ENCODE data around the gene TM4SF1. TPM values are rescaled to one million over a fixed set of nuclear protein-coding genes. Genes with fewer than 3 reads are reported as not detected.

TM4SF1 gene
- total RNA-seq, 1 donor from 2014 or later: 28.9 TPM

DNA sequence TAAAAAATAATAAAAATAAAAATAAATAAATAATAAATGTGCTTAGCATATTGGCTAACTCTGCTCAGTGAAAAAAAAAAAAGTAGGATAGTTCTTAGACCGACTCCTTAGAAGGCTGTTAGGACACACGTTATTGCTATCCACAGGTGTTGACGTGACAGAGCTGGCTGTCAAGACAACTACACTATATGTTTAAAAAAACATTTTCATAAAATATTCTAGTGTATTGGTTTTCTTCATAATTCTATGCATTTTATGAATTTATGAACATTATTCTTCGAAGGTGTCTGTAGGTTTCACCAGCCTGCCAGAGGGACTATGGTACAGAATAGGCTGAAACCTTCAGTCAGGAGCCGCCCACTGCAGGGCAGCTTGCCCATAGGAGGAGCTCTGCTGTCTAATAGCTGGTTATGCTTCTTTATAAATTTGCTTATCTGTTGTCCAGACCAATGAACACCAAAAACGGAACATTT, 9.2 kb downstream of the TM4SF1 start:
- Histone ChIP-seq H3K27me3 (ENCODE audit: insufficient read depth, low read length) (no peaks in the 10 kb centered on the region), H3K9me3 (ENCODE audit: insufficient read depth, low read depth, low read length) (no peaks in the 10 kb centered on the region), H3K4me2 (ENCODE audit: low read length) (no peak overlapping the region), H3K79me2 (ENCODE audit: insufficient read depth, low read length) (no peaks in the 10 kb centered on the region), H3K4me3 (ENCODE audit: insufficient read depth, low read depth, low read length) (no peak overlapping the region), H3K27ac (ENCODE audit: low read depth, low read length) (no peak overlapping the region), H3K4me1 (ENCODE audit: insufficient read depth, low read length) (peaks cover 20% of the 10 kb centered on the region), H2AFZ (ENCODE audit: low read depth, low read length) (no peak overlapping the region), H3K36me3 (ENCODE audit: insufficient read depth, low read length) (peaks cover 29% of the 10 kb centered on the region), H3K9ac (ENCODE audit: low read length) (no peak overlapping the region), H4K20me1 (ENCODE audit: insufficient read depth, low read length) (peaks cover 5% of the 10 kb centered on the region)
- no peak for DNase-seq (ENCODE audit: low read depth)
- FAIRE-seq: no peak
- no peaks in the 10 kb centered on the region for H3K9me3 Mint-ChIP-seq (ENCODE audit: unreplicated experiment)
- H3K4me3 Mint-ChIP-seq (ENCODE audit: unreplicated experiment): no peak overlapping the region
- H3K27me3 Mint-ChIP-seq (ENCODE audit: low read depth, unreplicated experiment): no peaks in the 10 kb centered on the region
- no peaks in the 10 kb centered on the region for H3K36me3 Mint-ChIP-seq (ENCODE audit: low read depth, unreplicated experiment)
- TF ChIP-seq CTCF (IDR thresholded peaks at IDR 0.05; ENCODE audit: insufficient read depth, low read depth, low read length): no peak
- TF ChIP-seq EZH2 (IDR thresholded peaks at IDR 0.05; ENCODE audit: insufficient read depth, low read length): no peak
- no peak overlapping the region for H3K27ac Mint-ChIP-seq (ENCODE audit: unreplicated experiment)
- peaks cover 23% of the 10 kb centered on the region for H3K4me1 Mint-ChIP-seq (ENCODE audit: low read depth, unreplicated experiment)

DNA sequence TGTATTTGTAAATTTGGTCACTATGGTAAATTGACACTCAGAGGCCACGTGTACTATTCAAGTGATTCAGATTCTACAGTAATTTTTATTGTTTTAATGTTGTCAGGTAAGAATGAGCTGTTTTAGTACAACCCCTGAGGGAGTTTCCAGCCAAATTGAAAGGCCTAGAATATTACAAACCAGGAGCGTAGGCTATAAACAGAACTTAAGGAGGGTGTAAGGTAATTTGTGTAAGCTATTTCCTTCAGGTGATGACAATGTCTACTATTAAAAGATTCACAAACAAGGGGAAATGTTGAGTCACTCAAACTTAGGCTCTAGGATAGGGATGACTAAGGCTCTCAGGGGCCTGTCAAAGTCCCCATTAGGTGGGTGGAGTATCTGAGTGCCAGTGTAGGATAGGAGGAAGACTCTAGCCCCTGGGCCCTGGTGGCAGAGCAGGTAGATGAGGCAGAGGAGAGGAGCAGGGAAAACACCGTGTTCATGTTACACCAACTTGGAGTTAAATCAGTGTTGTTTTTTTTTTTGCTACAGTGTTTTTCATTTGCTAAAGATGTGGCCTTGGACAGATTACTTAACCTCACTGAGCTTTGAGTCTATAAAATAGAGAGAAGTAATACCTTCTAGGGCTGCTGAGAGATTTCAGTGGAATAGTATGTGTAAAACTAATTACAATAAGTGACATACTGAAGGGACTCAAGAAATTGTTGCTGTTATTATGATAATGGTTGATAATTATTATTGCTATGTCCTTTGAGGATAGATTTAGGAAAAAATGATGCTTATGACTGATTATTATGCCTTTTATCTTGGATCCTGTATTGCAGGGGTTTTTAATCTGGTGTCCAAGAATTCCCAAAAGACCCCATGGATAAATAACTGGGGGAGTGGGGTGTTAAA, 10.3 kb downstream of the TM4SF1 start:
- Mint-ChIP-seq H3K36me3 (ENCODE audit: low read depth, unreplicated experiment) (no peaks in the 10 kb centered on the region), H3K4me3 (ENCODE audit: unreplicated experiment) (no peak overlapping the region)
- peaks cover 5% of the 10 kb centered on the region for H4K20me1 ChIP-seq (ENCODE audit: insufficient read depth, low read length)

More for the DNA sequence above, 10.3 kb downstream of the TM4SF1 start:
- Histone ChIP-seq H2AFZ (ENCODE audit: low read depth, low read length) (no peak overlapping the region), H3K27me3 (ENCODE audit: insufficient read depth, low read length) (no peaks in the 10 kb centered on the region), H3K4me2 (ENCODE audit: low read length) (no peak overlapping the region), H3K9me3 (ENCODE audit: insufficient read depth, low read depth, low read length) (no peaks in the 10 kb centered on the region), H3K9ac (ENCODE audit: low read length) (no peak overlapping the region), H3K4me3 (ENCODE audit: insufficient read depth, low read depth, low read length) (no peak overlapping the region), H3K4me1 (ENCODE audit: insufficient read depth, low read length) (peaks cover 20% of the 10 kb centered on the region), H3K27ac (ENCODE audit: low read depth, low read length) (peak overlapping the region; percentile 9), H3K79me2 (ENCODE audit: insufficient read depth, low read length) (no peaks in the 10 kb centered on the region), H3K36me3 (ENCODE audit: insufficient read depth, low read length) (peaks cover 29% of the 10 kb centered on the region)
- no peak for TF ChIP-seq EZH2 (IDR thresholded peaks at IDR 0.05; ENCODE audit: insufficient read depth, low read length)
- TF ChIP-seq CTCF (IDR thresholded peaks at IDR 0.05; ENCODE audit: insufficient read depth, low read depth, low read length): no peak
- FAIRE-seq: peak; percentile 49
- Mint-ChIP-seq H3K27ac (ENCODE audit: unreplicated experiment) (peak overlapping the region; percentile 34), H3K9me3 (ENCODE audit: unreplicated experiment) (no peaks in the 10 kb centered on the region), H3K4me1 (ENCODE audit: low read depth, unreplicated experiment) (peaks cover 23% of the 10 kb centered on the region), H3K27me3 (ENCODE audit: low read depth, unreplicated experiment) (no peaks in the 10 kb centered on the region)
- peak; percentile 62 for DNase-seq (ENCODE audit: low read depth)
